ENCODE data around the gene ARHGEF38.

GRCh38 chr4:105568584-105568983, 16.2 kb downstream of the ARHGEF38 start:
- no peak for TF ChIP-seq CTCF (IDR thresholded peaks at IDR 0.05 in 4 of 5, conservative IDR thresholded peaks at IDR 0.05 in 1 of 5)
- no peak for TF ChIP-seq POLR2A (IDR thresholded peaks at IDR 0.05)

All from gastrocnemius medialis (tissue), 4 donors.